K562 (cell line): ENCODE data around the gene LDLRAD3. TPM values are rescaled to one million over a fixed set of nuclear protein-coding genes. Genes with fewer than 3 reads are reported as not detected.
A peak's percentile ranks its signal among the peaks of the same experiment; 100 is the strongest.

Experiments
- CBX2 ChIP-seq: fragments of 200-600 bp; sonication (generic); IDR thresholded peaks from one replicate; pipeline ENCODE4 v1.6.1; 2012; ENCODE audit warnings: mild to moderate bottlenecking, low read length, inconsistent platforms; ENCODE audit not compliant: insufficient read depth, poor library complexity, severe bottlenecking
- CREB3L1 ChIP-seq: fragments of 450-650 bp; IDR thresholded peaks from 2 replicates; pipeline ENCODE4 v1.6.1; 2014; ENCODE audit warnings: low read depth, mild to moderate bottlenecking, moderate library complexity, borderline replicate concordance
- DACH1 ChIP-seq: fragments of 450-650 bp; IDR thresholded peaks from 2 replicates; pipeline ENCODE4 v1.6.1; 2018; ENCODE audit not compliant: partially characterized antibody
- FOXK2 ChIP-seq, 2 experiments: fragments of 450-650 bp; IDR thresholded peaks in 1 of 2; conservative IDR thresholded peaks in 1 of 2; 2 replicates each; pipeline ENCODE4 v1.6.1; 2016; ENCODE audit warnings: low read depth in 2 of 2, mild to moderate bottlenecking in 1 of 2
- GATA2 ChIP-seq: sonication (generic); formaldehyde crosslinking; IDR thresholded peaks from 2 replicates; pipeline ENCODE4 v1.4.0; 2020; ENCODE audit warnings: mild to moderate bottlenecking, missing genetic modification reagents
- KLF16 ChIP-seq: IDR thresholded peaks from 2 replicates; pipeline ENCODE4 v1.6.1; 2016; ENCODE audit warnings: antibody characterized with exemption
- MYNN ChIP-seq, 2 experiments: sonication (generic); formaldehyde crosslinking in 1 of 2; IDR thresholded peaks; 2 replicates each; pipeline versions ENCODE4 v1.5.0 to v1.6.1; 2016 to 2020; ENCODE audit warnings: antibody characterized with exemption in 1 of 2, missing genetic modification reagents in 1 of 2
- NBN ChIP-seq: fragments of 450-650 bp; IDR thresholded peaks from 2 replicates; pipeline ENCODE4 v1.6.1; 2016; ENCODE audit warnings: low read depth, mild to moderate bottlenecking
- NR4A1 ChIP-seq, 2 experiments: fragments of 250-450 bp in 1 of 2; fragments of 450-650 bp in 1 of 2; sonication (Bioruptor Pico) in 1 of 2; IDR thresholded peaks; 2 replicates each; pipeline versions ENCODE4 v1.4.0 to v1.6.1; 2016 to 2020; ENCODE audit warnings: mild to moderate bottlenecking in 2 of 2, missing compliant biosample characterization in 1 of 2, missing genetic modification characterization in 1 of 2, moderate library complexity in 1 of 2
- RBM34 ChIP-seq: fragments of 200-400 bp; formaldehyde crosslinking; IDR thresholded peaks from 2 replicates; pipeline ENCODE4 v1.6.1; 2018; ENCODE audit warnings: low read length, borderline replicate concordance; ENCODE audit not compliant: insufficient read depth
- SIRT6 ChIP-seq: IDR thresholded peaks from one replicate; pipeline ENCODE4 v1.6.1; 2012; ENCODE audit warnings: low read depth, mild to moderate bottlenecking, control low read depth, inconsistent platforms, low read length, moderate library complexity
- SMARCC2 ChIP-seq: fragments of 450-650 bp; IDR thresholded peaks from 2 replicates; pipeline ENCODE4 v1.6.1; 2017; ENCODE audit warnings: antibody characterized with exemption, moderate library complexity, mild to moderate bottlenecking, low read depth
- TEAD4 ChIP-seq, 2 experiments: sonication (generic) in 1 of 2; formaldehyde crosslinking in 1 of 2; IDR thresholded peaks; 2 replicates each; pipeline versions ENCODE4 v1.6.1 to v1.8.0; 2012 to 2022; ENCODE audit warnings: borderline replicate concordance in 1 of 2, inconsistent platforms in 1 of 2, low read length in 1 of 2, mild to moderate bottlenecking in 1 of 2, missing genetic modification reagents in 1 of 2
- TRIM24 ChIP-seq, 2 experiments: fragments of 450-650 bp; IDR thresholded peaks; 2 replicates each; pipeline ENCODE4 v1.6.1; 2016
- ZNF224 ChIP-seq: sonication (generic); formaldehyde crosslinking; IDR thresholded peaks from 2 replicates; pipeline ENCODE4 v1.8.0; 2022; ENCODE audit warnings: mild to moderate bottlenecking, missing genetic modification reagents
- ZNF551 ChIP-seq: fragments of 250-450 bp; sonication (Bioruptor Pico); IDR thresholded peaks from 2 replicates; pipeline ENCODE4 v1.5.0; 2021; ENCODE audit warnings: mild to moderate bottlenecking, moderate library complexity
- ZNF717 ChIP-seq: fragments of 250-450 bp; sonication (Bioruptor Pico); IDR thresholded peaks from 2 replicates; pipeline ENCODE4 v1.5.0; 2021
- polyA plus RNA-seq, 8 experiments: library from polyadenylated mRNA; depleted of rRNA in 4 of 8; stranded (reverse) in 5 of 8; unstranded in 3 of 8; fragments of >200 nt; fragmentation: Nextera tagmentation in 2 of 8; fragmentation: Illumina TruSeq in 1 of 8; extraction: Ambion mirVana in 2 of 8; extraction: Trizol in 1 of 8; gene quantifications; 2 replicates each; pipeline versions ENCODE4 v1.2.1 to v1.2.3, GENCODE V29; 2011 to 2014; ENCODE audit warnings: inconsistent platforms in 1 of 8, missing spikeins in 1 of 8
- total RNA-seq, 7 experiments: library from RNA; depleted of rRNA in 6 of 7; stranded (reverse); fragments of >200 nt in 6 of 7; fragmentation: Illumina TruSeq in 2 of 7; extraction: Trizol in 2 of 7; gene quantifications; 2 replicates each; pipeline versions ENCODE4 v1.2.1 to v1.2.3, GENCODE V29; 2011 to 2021; ENCODE audit warnings: low replicate concordance in 1 of 7
- TF ChIP-seq, protein P1 (sequence below): sonication (generic); formaldehyde crosslinking; IDR thresholded peaks from 2 replicates; pipeline ENCODE4 v1.9.0; 2022; ENCODE audit warnings: mild to moderate bottlenecking, missing genetic modification reagents
- TF ChIP-seq, protein P2 (sequence below): fragments of 150-350 bp; conservative IDR thresholded peaks from 2 replicates; pipeline ENCODE4 v1.6.1; 2014; ENCODE audit warnings: low read length
- TF ChIP-seq, protein P3 (sequence below): fragments of 250-450 bp; sonication (Bioruptor Pico); IDR thresholded peaks from 2 replicates; pipeline ENCODE4 v1.5.0; 2021

Gene LDLRAD3
- total and polyA plus RNA-seq, 9 of the 15 experiments (the other 6 are each of a cell fraction or from before 2014, with no cell fraction given), result 0.73 to 7.2 (median 3.5) TPM

DNA sequence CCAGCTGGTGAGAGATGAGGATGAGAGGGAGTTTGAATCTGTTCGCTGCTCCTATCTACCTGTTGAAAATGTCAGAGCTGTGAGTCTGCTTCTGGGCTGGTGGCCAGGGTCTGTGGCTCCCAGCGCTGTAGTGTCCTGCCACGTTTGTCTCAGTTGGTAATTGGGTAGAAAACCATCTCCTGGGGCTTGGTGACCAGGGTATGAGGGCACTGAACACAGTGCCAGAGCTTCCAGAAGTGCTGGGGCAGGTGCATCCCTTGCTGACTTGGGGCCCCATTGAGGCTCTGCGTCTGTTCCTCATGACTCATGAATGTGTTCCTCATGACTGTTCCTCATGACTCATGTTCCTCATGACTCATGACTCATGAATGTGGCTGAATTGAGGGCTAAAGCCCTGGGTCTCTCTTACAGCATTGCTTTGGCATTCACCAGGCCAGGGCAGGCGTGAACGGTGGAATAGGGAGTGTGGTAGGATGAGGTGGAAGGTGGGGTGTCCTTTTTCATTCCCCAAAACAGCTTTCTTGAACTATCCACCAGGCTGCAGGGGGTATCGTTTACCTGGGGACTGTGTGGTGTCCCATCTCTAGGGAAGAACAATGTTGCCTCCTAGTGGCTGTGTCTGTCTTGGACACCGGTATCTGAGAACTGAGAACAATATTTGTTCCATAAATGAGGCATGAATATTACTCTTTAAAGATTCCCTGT, 205.8 kb downstream of the LDLRAD3 start (continued):
- TF ChIP-seq SIRT6 (no peak), ZNF717 (CRISPR knock-in tag) (no peak), NBN (peak; percentile 85; the same call in 1 of the 2 replicates), CREB3L1 (peak; percentile 31; the same call in 1 of the 2 replicates), ZNF224 (CRISPR knock-in tag) (no peak), RBM34 (no peak), FOXK2 (conservative IDR thresholded peaks at IDR 0.05 in 1 of 2, IDR thresholded peaks at IDR 0.05 in 1 of 2; ENCODE audit: low read depth in 2 of 2) (peak in 1 of 2 experiments; percentile 28; a peak in 2 of 4 replicates), ZNF551 (CRISPR knock-in tag) (no peak), NR4A1 (CRISPR knock-in tag; IDR thresholded peaks at IDR 0.05) (no peak), NR4A1 (tag; IDR thresholded peaks at IDR 0.05) (peak; percentile 70; the same call in 1 of the 2 replicates), SMARCC2 (peak; percentile 98), MYNN (IDR thresholded peaks at IDR 0.05) (0 out of 2 replicates have a peak, but pooled peaks have one; percentile 67), MYNN (CRISPR knock-in tag; IDR thresholded peaks at IDR 0.05) (no peak), CBX2 (no peak), DACH1 (no peak), GATA2 (CRISPR knock-in tag) (no peak), KLF16 (no peak; the same call in 1 of the 2 replicates), TEAD4 (IDR thresholded peaks at IDR 0.05; ENCODE audit: low read length) (peak; percentile 96), TEAD4 (CRISPR knock-in tag; IDR thresholded peaks at IDR 0.05; ENCODE audit: borderline replicate concordance) (no peak; the same call in 1 of the 2 replicates), TRIM24 (IDR thresholded peaks at IDR 0.05) (peak; percentile 87 to 94)
- TF ChIP-seq, protein P1, sequence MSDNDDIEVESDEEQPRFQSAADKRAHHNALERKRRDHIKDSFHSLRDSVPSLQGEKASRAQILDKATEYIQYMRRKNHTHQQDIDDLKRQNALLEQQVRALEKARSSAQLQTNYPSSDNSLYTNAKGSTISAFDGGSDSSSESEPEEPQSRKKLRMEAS (CRISPR knock-in tag), result no peak
- TF ChIP-seq, protein P2, sequence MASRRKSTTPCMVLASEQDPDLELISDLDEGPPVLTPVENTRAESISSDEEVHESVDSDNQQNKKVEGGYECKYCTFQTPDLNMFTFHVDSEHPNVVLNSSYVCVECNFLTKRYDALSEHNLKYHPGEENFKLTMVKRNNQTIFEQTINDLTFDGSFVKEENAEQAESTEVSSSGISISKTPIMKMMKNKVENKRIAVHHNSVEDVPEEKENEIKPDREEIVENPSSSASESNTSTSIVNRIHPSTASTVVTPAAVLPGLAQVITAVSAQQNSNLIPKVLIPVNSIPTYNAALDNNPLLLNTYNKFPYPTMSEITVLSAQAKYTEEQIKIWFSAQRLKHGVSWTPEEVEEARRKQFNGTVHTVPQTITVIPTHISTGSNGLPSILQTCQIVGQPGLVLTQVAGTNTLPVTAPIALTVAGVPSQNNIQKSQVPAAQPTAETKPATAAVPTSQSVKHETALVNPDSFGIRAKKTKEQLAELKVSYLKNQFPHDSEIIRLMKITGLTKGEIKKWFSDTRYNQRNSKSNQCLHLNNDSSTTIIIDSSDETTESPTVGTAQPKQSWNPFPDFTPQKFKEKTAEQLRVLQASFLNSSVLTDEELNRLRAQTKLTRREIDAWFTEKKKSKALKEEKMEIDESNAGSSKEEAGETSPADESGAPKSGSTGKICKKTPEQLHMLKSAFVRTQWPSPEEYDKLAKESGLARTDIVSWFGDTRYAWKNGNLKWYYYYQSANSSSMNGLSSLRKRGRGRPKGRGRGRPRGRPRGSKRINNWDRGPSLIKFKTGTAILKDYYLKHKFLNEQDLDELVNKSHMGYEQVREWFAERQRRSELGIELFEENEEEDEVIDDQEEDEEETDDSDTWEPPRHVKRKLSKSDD, result no peak
- TF ChIP-seq, protein P3, sequence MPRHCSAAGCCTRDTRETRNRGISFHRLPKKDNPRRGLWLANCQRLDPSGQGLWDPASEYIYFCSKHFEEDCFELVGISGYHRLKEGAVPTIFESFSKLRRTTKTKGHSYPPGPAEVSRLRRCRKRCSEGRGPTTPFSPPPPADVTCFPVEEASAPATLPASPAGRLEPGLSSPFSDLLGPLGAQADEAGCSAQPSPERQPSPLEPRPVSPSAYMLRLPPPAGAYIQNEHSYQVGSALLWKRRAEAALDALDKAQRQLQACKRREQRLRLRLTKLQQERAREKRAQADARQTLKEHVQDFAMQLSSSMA (CRISPR knock-in tag), result no peak
